Measurements from ENCODE around the gene PARP11. TPM values are rescaled to one million over a fixed set of nuclear protein-coding genes. Genes with fewer than 3 reads are reported as not detected.

The PARP11 gene
- total RNA-seq, 4 donors from 2014 or later: 4.1 to 6.4 (median 4.8) TPM

GRCh38 chr12:3833670-3834310, 39.4 kb downstream of the PARP11 start:
- Histone ChIP-seq H3K36me3 (peaks cover 0 to 7% (median 3%) of the 10 kb centered on the region in 4 donors), H3K4me3 (no peak overlapping the region), H3K9me3 (no peaks in the 10 kb centered on the region), H3K27ac (replicated peaks in 1 of 4) (no peak overlapping the region), H3K27me3 (no peaks in the 10 kb centered on the region), H3K4me1 (peaks cover 0 to 5% (median 0%) of the 10 kb centered on the region in 4 donors)
- WGBS: 90% methylated on average over 6 of the region's 6 CpGs
- DNase-seq (ENCODE audit: extremely low spot score): no peak
- TF ChIP-seq, protein P1, sequence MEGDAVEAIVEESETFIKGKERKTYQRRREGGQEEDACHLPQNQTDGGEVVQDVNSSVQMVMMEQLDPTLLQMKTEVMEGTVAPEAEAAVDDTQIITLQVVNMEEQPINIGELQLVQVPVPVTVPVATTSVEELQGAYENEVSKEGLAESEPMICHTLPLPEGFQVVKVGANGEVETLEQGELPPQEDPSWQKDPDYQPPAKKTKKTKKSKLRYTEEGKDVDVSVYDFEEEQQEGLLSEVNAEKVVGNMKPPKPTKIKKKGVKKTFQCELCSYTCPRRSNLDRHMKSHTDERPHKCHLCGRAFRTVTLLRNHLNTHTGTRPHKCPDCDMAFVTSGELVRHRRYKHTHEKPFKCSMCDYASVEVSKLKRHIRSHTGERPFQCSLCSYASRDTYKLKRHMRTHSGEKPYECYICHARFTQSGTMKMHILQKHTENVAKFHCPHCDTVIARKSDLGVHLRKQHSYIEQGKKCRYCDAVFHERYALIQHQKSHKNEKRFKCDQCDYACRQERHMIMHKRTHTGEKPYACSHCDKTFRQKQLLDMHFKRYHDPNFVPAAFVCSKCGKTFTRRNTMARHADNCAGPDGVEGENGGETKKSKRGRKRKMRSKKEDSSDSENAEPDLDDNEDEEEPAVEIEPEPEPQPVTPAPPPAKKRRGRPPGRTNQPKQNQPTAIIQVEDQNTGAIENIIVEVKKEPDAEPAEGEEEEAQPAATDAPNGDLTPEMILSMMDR (IDR thresholded peaks at IDR 0.05): no peak
- TF ChIP-seq POLR2AphosphoS5 (IDR thresholded peaks at IDR 0.05): no peak
- TF ChIP-seq EP300 (IDR thresholded peaks at IDR 0.05): no peak
- no peak for TF ChIP-seq POLR2A (IDR thresholded peaks at IDR 0.05; ENCODE audit: low read depth)
- intact Hi-C loops (cut with DNase I): no loop called here

DNA sequence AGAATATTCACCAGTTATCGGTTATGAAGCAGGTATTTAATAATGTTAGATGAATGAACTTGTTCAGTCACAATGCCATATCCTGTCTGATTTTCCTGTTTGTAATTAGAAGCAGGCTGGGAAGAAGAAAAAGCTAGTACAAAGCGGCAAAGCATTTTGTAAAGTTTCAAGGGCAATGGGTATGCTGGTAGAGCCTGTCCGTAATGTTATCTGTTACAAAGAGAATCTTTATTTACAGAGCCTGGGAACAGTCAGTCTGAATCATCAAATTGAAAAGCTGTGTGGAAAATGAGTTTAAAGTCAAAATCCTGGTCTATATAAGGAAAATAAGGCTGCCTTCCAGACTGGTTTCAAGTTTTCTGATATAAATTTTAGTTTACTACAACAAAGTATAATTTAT, 40.5 kb downstream of the PARP11 start:
- intact Hi-C loops (cut with DNase I): no loop called here
- TF ChIP-seq, protein P1 (IDR thresholded peaks at IDR 0.05): no peak
- TF ChIP-seq EP300 (IDR thresholded peaks at IDR 0.05) (no peak), POLR2A (IDR thresholded peaks at IDR 0.05; ENCODE audit: low read depth) (no peak)
- H3K27me3 ChIP-seq: no peaks in the 10 kb centered on the region
- no peaks in the 10 kb centered on the region for H3K9me3 ChIP-seq
- peaks cover 0 to 5% (median 0%) of the 10 kb centered on the region in 4 donors for H3K4me1 ChIP-seq
- DNase-seq (ENCODE audit: extremely low spot score): no peak
- no peak overlapping the region for H3K27ac ChIP-seq (replicated peaks in 1 of 4)
- H3K4me3 ChIP-seq: no peak overlapping the region
- WGBS: 77% methylated on average over 3 of the region's 3 CpGs
- H3K36me3 ChIP-seq: peaks cover 0 to 7% (median 5%) of the 10 kb centered on the region in 4 donors

DNA sequence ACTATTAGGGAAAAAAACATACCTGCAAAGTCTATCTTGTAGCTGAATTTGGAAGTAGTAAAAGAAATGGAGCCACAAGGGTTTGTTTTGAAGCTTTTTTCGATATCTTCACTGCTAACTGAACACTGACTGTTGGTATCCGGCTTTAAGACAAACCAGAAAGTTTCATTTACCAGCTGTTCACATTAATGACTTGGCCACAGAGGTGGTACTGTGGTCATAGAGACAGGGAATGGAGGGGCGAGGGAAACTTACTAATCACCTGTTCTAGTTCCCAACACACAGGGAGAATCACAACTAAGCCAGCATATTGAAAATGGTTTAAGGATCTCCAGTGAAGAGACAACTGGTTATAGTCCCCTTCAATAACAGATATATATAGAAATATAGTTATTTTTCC, 44.3 kb downstream of the PARP11 start:
- no peak for DNase-seq (ENCODE audit: extremely low spot score)
- Histone ChIP-seq H3K27ac (replicated peaks in 1 of 4) (no peak overlapping the region), H3K27me3 (no peaks in the 10 kb centered on the region), H3K9me3 (no peaks in the 10 kb centered on the region), H3K4me1 (peaks cover 0 to 5% (median 0%) of the 10 kb centered on the region in 4 donors), H3K36me3 (peaks cover 4 to 21% (median 17%) of the 10 kb centered on the region in 4 donors), H3K4me3 (no peak overlapping the region)
- TF ChIP-seq POLR2A (IDR thresholded peaks at IDR 0.05; ENCODE audit: low read depth) (no peak), EP300 (IDR thresholded peaks at IDR 0.05) (no peak), POLR2AphosphoS5 (IDR thresholded peaks at IDR 0.05) (no peak)
- TF ChIP-seq, protein P1 (IDR thresholded peaks at IDR 0.05): no peak
- WGBS: 96% methylated on average over 3 of the region's 3 CpGs
- intact Hi-C loops (cut with DNase I): no loop called here

DNA sequence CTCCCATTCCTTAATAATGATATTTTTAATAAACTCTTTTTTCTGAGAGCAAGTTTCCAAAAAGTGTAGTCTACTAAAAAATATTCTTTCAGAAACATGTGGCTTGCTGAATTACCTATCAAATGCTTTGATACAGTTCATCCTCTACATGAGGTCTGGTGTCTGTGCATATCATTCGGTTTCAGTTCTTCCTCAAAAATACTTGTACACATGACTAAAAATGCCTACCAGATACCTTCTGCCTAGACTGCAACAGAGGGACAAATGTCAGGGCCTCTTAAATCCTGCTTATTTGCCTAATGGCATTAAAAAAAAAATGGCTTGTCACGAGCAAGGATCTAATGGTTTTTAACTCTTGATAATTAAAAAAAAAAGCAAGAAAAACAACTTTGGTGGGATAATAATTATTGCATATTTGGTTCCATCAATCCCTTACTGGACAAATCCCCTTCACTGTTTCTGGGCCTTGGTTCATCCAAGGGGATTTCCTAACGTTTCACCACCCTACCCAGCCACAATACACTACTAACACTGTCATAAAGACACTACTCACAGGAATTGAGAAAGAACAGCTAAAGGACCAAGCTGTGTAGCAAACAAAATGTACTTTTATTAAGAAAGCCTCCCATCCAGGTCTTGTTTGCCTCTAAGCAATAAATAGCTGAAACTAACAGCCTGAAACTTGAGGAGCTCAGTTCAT, 45.7 kb downstream of the PARP11 start:
- intact Hi-C loops (cut with DNase I): no loop called here
- H3K4me3 ChIP-seq: no peak overlapping the region

More for the DNA sequence above, 45.7 kb downstream of the PARP11 start:
- Histone ChIP-seq H3K27me3 (no peaks in the 10 kb centered on the region), H3K9me3 (no peaks in the 10 kb centered on the region), H3K4me1 (peaks cover 0 to 5% (median 0%) of the 10 kb centered on the region in 4 donors), H3K36me3 (peaks cover 4 to 21% (median 17%) of the 10 kb centered on the region in 4 donors), H3K27ac (replicated peaks in 1 of 4) (no peak overlapping the region)
- no peak for DNase-seq (ENCODE audit: extremely low spot score)
- TF ChIP-seq EP300 (IDR thresholded peaks at IDR 0.05) (no peak), POLR2A (IDR thresholded peaks at IDR 0.05; ENCODE audit: low read depth) (no peak), POLR2AphosphoS5 (IDR thresholded peaks at IDR 0.05) (no peak)
- TF ChIP-seq, protein P1 (IDR thresholded peaks at IDR 0.05): no peak
- 94% methylated on average over 3 of the region's 3 CpGs for WGBS
